GM06990 (cell line): Measurements from ENCODE around the gene EPC1.
"Not testable (repeated sequence)": the region's sequence is repeated elsewhere in the genome, so short reads cannot be mapped to it uniquely, and the experiment has no call there.

Source experiments
- DNase-seq: peaks from one replicate; pipeline ENCODE4 v3.0.0-alpha.2; 2011; ENCODE audit not compliant: insufficient read length; ENCODE audit errors: extremely low read depth
- H3K27me3 ChIP-seq: replicated peaks from 2 replicates; pipeline ENCODE4 v1.6.0; 2011; ENCODE audit warnings: low read length; ENCODE audit not compliant: control insufficient read depth, insufficient read depth
- H3K36me3 ChIP-seq: 2 replicates; pipeline ENCODE4 v1.5.1; 2011; ENCODE audit warnings: low read length; ENCODE audit not compliant: control insufficient read depth, insufficient read depth
- H3K4me3 ChIP-seq: replicated peaks from 2 replicates; pipeline ENCODE4 v1.5.1; 2011; ENCODE audit warnings: low read depth, mild to moderate bottlenecking, control low read depth, low read length
- CTCF ChIP-seq: IDR thresholded peaks from 2 replicates; pipeline ENCODE4 v1.5.1; 2011; ENCODE audit warnings: low read length, control low read depth, mild to moderate bottlenecking, inconsistent platforms; ENCODE audit not compliant: insufficient read depth, poor library complexity, severe bottlenecking

EPC1 gene

GRCh38 chr10:32256613-32257437 is 90.1 kb downstream of the EPC1 start:
- peak; percentile 97 for TF ChIP-seq CTCF
- Histone ChIP-seq H3K4me3 (no peak overlapping the region), H3K36me3 (no peaks in the 10 kb centered on the region), H3K27me3 (no peaks in the 10 kb centered on the region)
- DNase-seq, result peak; percentile 40

GRCh38 chr10:32253821-32254220 is 93.1 kb downstream of the EPC1 start:
- Histone ChIP-seq H3K36me3 (no peaks in the 10 kb centered on the region), H3K4me3 (no peak overlapping the region), H3K27me3 (no peaks in the 10 kb centered on the region)
- no peak for TF ChIP-seq CTCF
- no peak for DNase-seq

GRCh38 chr10:32253276-32253675 is 93.7 kb downstream of the EPC1 start:
- TF ChIP-seq CTCF, result no peak
- DNase-seq, result no peak

GRCh38 chr10:32250489-32250888 is 96.5 kb downstream of the EPC1 start:
- H3K27me3 ChIP-seq, H3K4me3 ChIP-seq, H3K36me3 ChIP-seq, DNase-seq: not testable (repeated sequence)

More at GRCh38 chr10:32253276-32253675, 93.7 kb downstream of the EPC1 start:
- H3K4me3 ChIP-seq, result no peak overlapping the region
- H3K27me3 ChIP-seq, result no peaks in the 10 kb centered on the region
- H3K36me3 ChIP-seq, result no peaks in the 10 kb centered on the region

- no peaks in the 10 kb centered on the region for H3K36me3 ChIP-seq
- TF ChIP-seq CTCF, result no peak
- no peaks in the 10 kb centered on the region for H3K27me3 ChIP-seq
- no peak overlapping the region for H3K4me3 ChIP-seq
- no peak for DNase-seq
Observed at GRCh38 chr10:32246685-32247084, 100.3 kb downstream of the EPC1 start.

- Histone ChIP-seq H3K36me3 (no peaks in the 10 kb centered on the region), H3K27me3 (no peaks in the 10 kb centered on the region), H3K4me3 (no peak overlapping the region)
- no peak for DNase-seq
- no peak for TF ChIP-seq CTCF
Observed at GRCh38 chr10:32245760-32246159, 101.2 kb downstream of the EPC1 start.
